Subcutaneous adipose tissue (tissue), 4 donors: ENCODE measurements around the gene CEBPG. TPM values are rescaled to one million over a fixed set of nuclear protein-coding genes. Genes with fewer than 3 reads are reported as not detected.

Source experiments
- total RNA-seq, 4 donors: library from RNA; depleted of rRNA; stranded (reverse); fragments of >200 nt; gene quantifications; one replicate each; pipeline ENCODE4 v1.1.0, GENCODE V29; 2016
- TF ChIP-seq, protein P1 (sequence below): fragments of 450-650 bp; IDR thresholded peaks from one replicate; pipeline ENCODE4 v1.5.1; 2016; ENCODE audit warnings: low read depth, mild to moderate bottlenecking, control low read depth, antibody characterized with exemption, moderate library complexity

The CEBPG gene
- total RNA-seq, 4 donors from 2014 or later, result 24.6 to 37.9 (median 32.5) TPM

- TF ChIP-seq, protein P1, sequence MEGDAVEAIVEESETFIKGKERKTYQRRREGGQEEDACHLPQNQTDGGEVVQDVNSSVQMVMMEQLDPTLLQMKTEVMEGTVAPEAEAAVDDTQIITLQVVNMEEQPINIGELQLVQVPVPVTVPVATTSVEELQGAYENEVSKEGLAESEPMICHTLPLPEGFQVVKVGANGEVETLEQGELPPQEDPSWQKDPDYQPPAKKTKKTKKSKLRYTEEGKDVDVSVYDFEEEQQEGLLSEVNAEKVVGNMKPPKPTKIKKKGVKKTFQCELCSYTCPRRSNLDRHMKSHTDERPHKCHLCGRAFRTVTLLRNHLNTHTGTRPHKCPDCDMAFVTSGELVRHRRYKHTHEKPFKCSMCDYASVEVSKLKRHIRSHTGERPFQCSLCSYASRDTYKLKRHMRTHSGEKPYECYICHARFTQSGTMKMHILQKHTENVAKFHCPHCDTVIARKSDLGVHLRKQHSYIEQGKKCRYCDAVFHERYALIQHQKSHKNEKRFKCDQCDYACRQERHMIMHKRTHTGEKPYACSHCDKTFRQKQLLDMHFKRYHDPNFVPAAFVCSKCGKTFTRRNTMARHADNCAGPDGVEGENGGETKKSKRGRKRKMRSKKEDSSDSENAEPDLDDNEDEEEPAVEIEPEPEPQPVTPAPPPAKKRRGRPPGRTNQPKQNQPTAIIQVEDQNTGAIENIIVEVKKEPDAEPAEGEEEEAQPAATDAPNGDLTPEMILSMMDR, result no peak
These were observed 33.6 kb downstream of the CEBPG start for GRCh38 chr19:33407140-33407551.

DNA sequence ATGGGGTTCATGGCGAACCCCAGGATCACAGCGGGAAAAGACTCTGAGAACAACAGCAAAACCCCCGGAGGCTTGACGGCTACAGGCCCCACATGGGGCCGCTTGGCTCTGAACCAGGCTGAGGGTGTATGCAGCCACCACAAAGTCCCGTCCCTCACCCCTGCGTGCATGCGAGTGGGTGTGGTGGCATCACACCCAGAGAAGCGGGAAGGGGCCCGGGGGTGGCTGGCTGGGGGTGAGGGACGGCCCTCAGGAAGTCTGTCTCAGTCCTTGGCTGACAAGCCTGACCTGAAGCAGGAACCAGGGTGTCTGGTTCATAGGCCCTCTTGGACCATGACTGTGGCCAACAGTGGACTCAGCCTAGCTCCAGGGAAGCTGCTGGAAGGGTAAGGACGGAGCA, 34.2 kb downstream of the CEBPG start:
- TF ChIP-seq, protein P1, result no peak

DNA sequence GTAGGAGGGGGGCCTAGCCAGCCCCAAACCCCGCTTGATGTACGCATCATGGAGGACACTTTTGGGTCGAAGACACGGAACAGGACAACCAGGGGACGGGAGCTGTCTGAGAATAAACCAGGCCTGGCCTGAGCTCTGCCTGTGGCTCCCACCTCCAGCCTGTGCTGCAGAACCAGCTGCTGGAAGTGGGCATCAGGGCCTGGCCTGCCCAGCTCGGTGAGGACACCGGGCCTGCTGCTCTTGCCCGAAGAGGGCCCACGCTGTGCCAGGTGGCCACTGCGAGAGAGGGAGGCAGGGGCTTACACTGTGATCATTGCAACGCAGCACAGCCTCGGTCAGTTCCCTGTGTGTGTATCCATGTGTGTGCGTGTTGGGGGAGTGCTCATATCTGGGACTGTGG, 34.6 kb downstream of the CEBPG start:
- TF ChIP-seq, protein P1, result no peak

DNA sequence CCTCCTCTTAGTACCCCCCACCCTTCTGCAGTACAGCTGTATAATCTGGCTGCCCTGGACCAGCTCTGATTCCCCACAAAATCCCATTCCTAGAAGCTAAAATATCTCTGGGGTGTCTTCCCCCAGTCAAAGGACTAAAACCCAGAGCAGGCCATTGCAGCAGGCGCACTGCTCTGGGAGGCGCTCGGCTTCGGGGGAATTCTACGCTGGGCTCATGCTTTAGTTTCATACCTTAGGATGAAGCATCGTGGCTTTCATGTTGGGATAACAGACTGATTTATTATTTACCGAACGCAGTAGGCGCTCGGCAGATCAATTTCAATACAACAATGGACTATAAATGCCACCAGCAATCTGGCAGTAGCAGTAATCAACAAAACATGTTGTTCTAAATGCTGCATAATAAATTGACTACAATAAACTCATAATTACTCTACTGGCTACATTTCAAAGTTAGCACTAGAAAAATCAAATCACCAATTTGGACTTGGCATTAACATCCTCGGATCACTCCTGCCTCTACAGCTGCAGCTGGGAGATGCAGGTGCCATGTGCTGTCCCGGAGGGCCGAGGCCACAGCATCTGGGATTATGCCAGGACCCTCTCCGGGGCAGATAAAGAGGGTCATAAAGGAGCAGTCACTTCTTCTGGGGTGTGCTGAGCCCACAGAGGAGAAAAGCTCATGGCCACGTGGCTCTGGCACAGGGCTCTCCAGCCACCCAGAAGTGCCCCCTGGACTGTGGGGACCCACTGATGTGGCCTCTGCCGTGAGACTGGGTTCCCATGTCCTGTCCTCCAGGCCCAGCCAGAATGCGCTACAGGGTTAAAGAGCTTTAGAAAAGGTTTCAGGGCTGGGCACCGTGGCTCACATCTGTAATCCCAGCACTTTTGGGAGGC, 35.3 kb downstream of the CEBPG start:
- TF ChIP-seq, protein P1, result no peak

DNA sequence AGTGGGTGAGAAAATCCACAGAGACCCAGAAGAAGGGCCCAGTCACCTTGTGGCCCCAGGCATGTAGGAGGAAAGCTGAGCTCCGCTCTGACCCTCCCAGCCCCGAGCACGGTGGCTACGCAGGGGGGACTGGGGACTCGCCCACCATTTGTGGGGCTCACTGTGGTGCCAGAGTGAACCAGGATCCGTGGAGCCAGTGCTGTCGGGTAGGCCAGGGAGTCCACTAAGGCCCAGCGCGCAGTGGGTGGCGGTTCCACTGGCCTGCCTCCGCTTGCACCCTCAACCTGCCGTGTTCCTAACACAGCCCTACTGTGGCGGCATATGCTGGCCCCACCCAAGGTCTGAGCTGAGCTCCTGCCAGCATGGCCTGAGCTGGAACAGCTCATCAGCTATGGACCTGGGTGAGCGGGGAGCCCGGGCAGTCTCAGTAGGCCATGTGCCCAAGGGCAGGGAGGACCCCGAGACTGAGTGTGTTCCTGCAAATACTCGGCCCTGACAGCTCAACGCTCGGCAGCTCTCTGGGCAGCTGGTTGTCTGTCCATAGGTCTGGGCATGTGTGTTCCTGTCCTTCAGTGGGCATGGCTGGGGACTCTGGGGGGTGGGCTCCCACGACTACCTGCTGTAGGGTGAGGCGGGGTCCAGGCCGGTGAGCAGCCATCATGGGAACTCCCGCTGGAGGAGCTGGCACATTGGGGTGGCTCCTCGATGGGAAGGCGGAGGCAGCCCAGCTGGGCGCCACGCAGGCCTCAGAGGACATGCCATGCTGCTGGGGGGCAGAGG, 36.6 kb downstream of the CEBPG start:
- TF ChIP-seq, protein P1, result no peak

GRCh38 chr19:33410915-33411401, 37.4 kb downstream of the CEBPG start:
- TF ChIP-seq, protein P1, result no peak

DNA sequence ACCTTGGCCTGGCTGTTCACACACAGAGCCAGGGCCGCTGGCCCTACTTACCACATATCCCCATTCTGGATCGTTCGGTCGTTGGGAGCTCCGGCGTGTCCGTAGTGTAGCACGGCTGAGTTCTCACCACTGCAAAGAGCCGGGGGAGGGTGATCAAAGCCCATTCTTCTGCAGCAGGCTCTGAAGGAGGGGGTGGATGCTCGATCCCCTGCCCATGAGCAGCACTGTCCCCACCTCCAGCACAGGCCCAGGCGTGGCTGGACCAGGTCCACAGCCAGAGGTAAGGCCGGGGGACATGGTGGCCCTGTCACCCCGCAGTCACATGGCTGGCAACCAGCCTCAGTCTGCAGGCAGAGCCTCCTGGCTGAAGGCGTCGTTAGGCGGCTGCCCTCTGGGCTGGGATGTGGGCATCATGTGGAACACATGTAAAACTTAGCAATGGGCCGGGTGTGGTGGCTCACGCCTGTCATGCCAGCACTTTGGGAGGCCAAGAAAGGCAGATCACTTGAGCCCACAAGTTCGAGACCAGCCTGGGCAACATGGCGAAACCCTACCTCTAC, 38.2 kb downstream of the CEBPG start:
- TF ChIP-seq, protein P1, result no peak
